PC-3 (cell line): ENCODE data around the gene FBXO27. TPM values are rescaled to one million over a fixed set of nuclear protein-coding genes. Genes with fewer than 3 reads are reported as not detected.

Source experiments
- ATAC-seq: fragments of 200-7000 bp; cut with Tn5 transposase; 2 replicates; pipeline ENCODE4 v1.9.1; 2020; ENCODE audit warnings: mild to moderate bottlenecking, moderate library complexity
- BruUV-seq: library from RNA; stranded (reverse); fragments of 400-500 nt; replicated peaks from 2 replicates; lab custom pipeline; 2021; lab: Mats Ljungman, UMichigan
- CTCF ChIA-PET: fragments of 300-600 bp; sonication (Branson Sonifier 250); formaldehyde crosslinking; loops from one replicate; lab custom pipeline; 2022; ENCODE audit warnings: antibody characterized with exemption; lab: Charles Lee
- POLR2A ChIA-PET: fragments of 300-600 bp; sonication (Branson Sonifier 250); formaldehyde crosslinking; loops from one replicate; lab custom pipeline; 2022; ENCODE audit warnings: antibody characterized with exemption; ENCODE audit not compliant: unreplicated experiment; lab: Charles Lee
- DNase-seq: peaks from one replicate; pipeline ENCODE4 v3.0.0-alpha.2; 2015
- H2AFZ ChIP-seq: fragments of 300-600 bp; sonication (generic); 2 replicates; pipeline ENCODE4 v1.6.0; 2016; ENCODE audit warnings: antibody characterized with exemption, low read length
- H3F3A ChIP-seq: fragments of 300-600 bp; sonication (generic); one replicate; pipeline ENCODE4 v1.6.0; 2017; ENCODE audit warnings: antibody characterized with exemption, low read length, control low read depth, mild to moderate bottlenecking; ENCODE audit not compliant: unreplicated experiment
- H3K27ac ChIP-seq: fragments of 300-600 bp; sonication (generic); 2 replicates; pipeline ENCODE4 v1.5.1; 2016; ENCODE audit warnings: mild to moderate bottlenecking, low read length
- H3K27me3 ChIP-seq: fragments of 300-600 bp; sonication (generic); 2 replicates; pipeline ENCODE4 v1.6.1; 2016; ENCODE audit warnings: low read length, mixed read lengths
- H3K36me3 ChIP-seq: fragments of 300-600 bp; sonication (generic); 2 replicates; pipeline ENCODE4 v1.6.1; 2016; ENCODE audit warnings: low read depth, mixed run types, low read length, mixed read lengths
- H3K4me1 ChIP-seq: fragments of 300-600 bp; sonication (generic); 2 replicates; pipeline ENCODE4 v1.5.1; 2016; ENCODE audit warnings: low read length; ENCODE audit not compliant: insufficient read depth
- H3K4me2 ChIP-seq: fragments of 300-600 bp; sonication (generic); 2 replicates; pipeline ENCODE4 v1.6.0; 2016; ENCODE audit warnings: low read length
- H3K4me3 ChIP-seq: fragments of 300-600 bp; sonication (generic); 2 replicates; pipeline ENCODE4 v1.5.1; 2016; ENCODE audit warnings: mild to moderate bottlenecking, low read length, mixed read lengths
- H3K79me2 ChIP-seq: fragments of 300-600 bp; sonication (generic); 2 replicates; pipeline ENCODE4 v1.6.1; 2017; ENCODE audit warnings: low read length, mixed read lengths
- H3K9ac ChIP-seq: fragments of 300-600 bp; sonication (generic); 2 replicates; pipeline ENCODE4 v1.6.0; 2016; ENCODE audit warnings: mild to moderate bottlenecking, low read length
- H3K9me2 ChIP-seq: fragments of 300-600 bp; sonication (generic); replicated peaks from 2 replicates; pipeline ENCODE4 v1.6.1; 2016; ENCODE audit warnings: mixed run types, low read length, mixed read lengths
- H3K9me3 ChIP-seq: fragments of 300-600 bp; sonication (generic); 2 replicates; pipeline ENCODE4 v1.6.1; 2016; ENCODE audit warnings: low read length, mixed read lengths
- H4K20me1 ChIP-seq: fragments of 300-600 bp; sonication (generic); 2 replicates; pipeline ENCODE4 v1.6.1; 2016; ENCODE audit warnings: low read length, mixed read lengths
- CTCF ChIP-seq: fragments of 300-600 bp; sonication (generic); conservative IDR thresholded peaks from 2 replicates; pipeline ENCODE4 v1.5.1; 2017; ENCODE audit warnings: antibody characterized with exemption, low read depth, mild to moderate bottlenecking, low read length
- EZH2 ChIP-seq: fragments of 300-600 bp; sonication (generic); IDR thresholded peaks from one replicate; pipeline ENCODE4 v1.6.1; 2017; ENCODE audit warnings: antibody characterized with exemption, mild to moderate bottlenecking, low read length; ENCODE audit not compliant: unreplicated experiment
- EZH2phosphoT487 ChIP-seq: fragments of 300-600 bp; sonication (generic); IDR thresholded peaks from 2 replicates; pipeline ENCODE4 v1.6.1; 2018; ENCODE audit warnings: mild to moderate bottlenecking, antibody characterized with exemption, low read length, borderline replicate concordance
- intact Hi-C: fragments of 100-400 bp; cut with micrococcal nuclease; formaldehyde crosslinking; loops from 2 replicates; pipeline ENCODE4 v1.9.0; 2023
- total RNA-seq: library from RNA; depleted of rRNA; stranded (reverse); fragments of >200 nt; gene quantifications from 2 replicates; pipeline ENCODE4 v1.2.3, GENCODE V29; 2014

The FBXO27 gene
- total RNA-seq, 1 experiment from 2014 or later = 7.1 TPM

DNA sequence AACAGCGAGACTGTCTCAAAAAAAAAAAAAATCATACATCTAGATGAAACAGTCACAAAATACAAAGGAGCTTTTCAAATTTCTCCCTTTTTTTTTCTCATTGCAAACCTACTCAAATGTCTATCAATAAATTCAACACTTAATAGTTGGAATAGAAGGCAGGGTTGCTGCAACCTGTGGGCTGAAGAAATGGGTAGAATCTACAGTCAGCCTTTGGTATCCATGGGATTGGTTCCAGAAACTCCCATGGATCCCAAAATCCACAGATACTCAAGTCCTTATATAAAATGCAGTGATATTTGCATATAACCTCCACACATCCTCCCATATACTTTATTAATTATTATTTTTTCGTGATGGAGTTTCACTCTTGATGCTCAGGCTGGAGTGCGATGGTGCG is 14.7 kb downstream of the FBXO27 start:
- TF ChIP-seq CTCF (no peak), EZH2 (no peak), EZH2phosphoT487 (no peak)
- no peaks in the 10 kb centered on the region for H4K20me1 ChIP-seq
- no peaks in the 10 kb centered on the region for H3K36me3 ChIP-seq
- no peaks in the 10 kb centered on the region for H3K4me1 ChIP-seq
- H3K4me2 ChIP-seq = no peak overlapping the region
- DNase-seq (no peak), ATAC-seq (no peak)
- intact Hi-C loops = no loop called here
- no peaks in the 10 kb centered on the region for H3K79me2 ChIP-seq
- no peaks in the 10 kb centered on the region for H3K27me3 ChIP-seq
- H3K27ac ChIP-seq = no peak overlapping the region
- H3K9me2 ChIP-seq = no peaks in the 10 kb centered on the region
- no peaks in the 10 kb centered on the region for H3F3A ChIP-seq
- H2AFZ ChIP-seq = no peak overlapping the region
- no peak overlapping the region for H3K9ac ChIP-seq
- BruUV-seq = no TSS peak
- H3K9me3 ChIP-seq = no peaks in the 10 kb centered on the region
- POLR2A ChIA-PET = no interaction called here
- CTCF ChIA-PET = no interaction called here
- no peak overlapping the region for H3K4me3 ChIP-seq

GRCh38 chr19:39017026-39017425 is 15.3 kb downstream of the FBXO27 start:
- POLR2A ChIA-PET = no interaction called here
- no TSS peak for BruUV-seq
- Histone ChIP-seq H3K4me2 (no peak overlapping the region), H3K79me2 (no peaks in the 10 kb centered on the region), H2AFZ (no peak overlapping the region), H3K27ac (no peak overlapping the region), H3F3A (no peaks in the 10 kb centered on the region), H3K9me2 (no peaks in the 10 kb centered on the region), H3K27me3 (no peaks in the 10 kb centered on the region), H3K9me3 (no peaks in the 10 kb centered on the region), H3K4me3 (no peak overlapping the region), H3K9ac (no peak overlapping the region), H3K36me3 (no peaks in the 10 kb centered on the region), H4K20me1 (no peaks in the 10 kb centered on the region), H3K4me1 (no peaks in the 10 kb centered on the region)
- intact Hi-C loops = no loop called here
- no peak for TF ChIP-seq CTCF
- CTCF ChIA-PET = no interaction called here
- DNase-seq (no peak), ATAC-seq (no peak)

DNA sequence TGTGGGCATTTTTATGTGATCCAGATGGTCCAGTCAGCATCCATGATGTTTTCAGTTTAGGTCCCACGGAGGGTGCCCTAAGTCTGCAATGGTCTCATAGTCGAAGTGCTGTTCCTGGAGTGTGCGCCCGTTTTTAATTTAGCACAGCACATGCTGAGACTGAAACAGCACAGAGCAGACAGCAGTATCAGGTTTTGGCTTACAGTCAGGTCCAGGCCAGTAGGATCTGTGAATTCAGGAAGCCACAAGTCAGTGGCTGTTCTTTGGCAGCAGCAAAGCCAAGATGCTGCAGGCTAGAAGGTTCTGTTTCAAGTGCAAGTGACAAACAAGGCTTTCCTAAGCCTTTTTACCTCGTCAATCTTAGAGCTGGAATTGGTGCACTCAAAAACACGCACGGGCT is 18.3 kb downstream of the FBXO27 start:
- intact Hi-C loops = no loop called here
- Histone ChIP-seq H3K4me3 (no peak overlapping the region), H3K27me3 (no peaks in the 10 kb centered on the region), H3K9me3 (no peaks in the 10 kb centered on the region), H3F3A (no peaks in the 10 kb centered on the region), H3K4me2 (no peak overlapping the region), H3K79me2 (no peaks in the 10 kb centered on the region), H2AFZ (no peak overlapping the region), H4K20me1 (no peaks in the 10 kb centered on the region), H3K9ac (no peak overlapping the region), H3K4me1 (no peaks in the 10 kb centered on the region), H3K36me3 (no peaks in the 10 kb centered on the region), H3K27ac (no peak overlapping the region), H3K9me2 (no peaks in the 10 kb centered on the region)
- TF ChIP-seq CTCF (no peak), EZH2 (no peak), EZH2phosphoT487 (no peak)
- ChIA-PET CTCF (no interaction called here), POLR2A (no interaction called here)
- DNase-seq = no peak
- no peak for ATAC-seq
- no TSS peak for BruUV-seq
